ENCODE data around the gene HADHB.
"Not testable (repeated sequence)": the region's sequence is repeated elsewhere in the genome, so short reads cannot be mapped to it uniquely, and the experiment has no call there.

HADHB gene

DNA sequence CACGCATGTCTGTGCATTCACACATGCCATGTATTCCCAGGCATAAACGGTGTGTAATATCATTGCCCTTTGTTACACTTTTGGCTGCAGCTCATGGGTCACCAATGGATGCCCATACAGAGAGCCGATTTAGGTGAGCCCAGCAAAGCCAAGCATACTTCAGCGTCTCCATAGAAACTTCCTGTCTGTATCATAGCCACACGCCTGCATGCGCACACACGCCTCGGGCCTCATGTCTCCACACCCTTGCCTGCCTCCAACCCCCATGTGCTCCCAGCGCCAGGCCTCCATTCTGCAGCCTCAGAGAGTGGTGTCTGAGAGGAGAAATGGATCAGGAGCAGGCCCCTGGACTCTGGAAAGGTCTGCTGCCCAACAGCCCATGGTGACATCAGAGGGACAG is 67.7 kb downstream of the HADHB start:
- Histone ChIP-seq H3K4me3 (ENCODE audit: insufficient read length, low read depth) (no peak overlapping the region), H3K9me3 (ENCODE audit: insufficient read depth, low read length) (no peaks in the 10 kb centered on the region), H3K4me1 (ENCODE audit: insufficient read depth, insufficient read length) (no peaks in the 10 kb centered on the region), H3K27me3 (ENCODE audit: insufficient read depth, insufficient read length) (no peaks in the 10 kb centered on the region), H3K36me3 (ENCODE audit: insufficient read depth, insufficient read length, low read length) (no peaks in the 10 kb centered on the region), H3K9ac (ENCODE audit: insufficient read length, low read depth) (no peak overlapping the region)
- TF ChIP-seq ZNF274 (IDR thresholded peaks at IDR 0.05; ENCODE audit: low read depth, low read length) (no peak), YY1 (IDR thresholded peaks at IDR 0.05; ENCODE audit: insufficient read depth, insufficient read length) (no peak), SUZ12 (IDR thresholded peaks at IDR 0.05; ENCODE audit: extremely low read depth, insufficient read depth, insufficient read length) (no peak)
- DNase-seq (ENCODE audit: low read depth, low spot score), result no peak

DNA sequence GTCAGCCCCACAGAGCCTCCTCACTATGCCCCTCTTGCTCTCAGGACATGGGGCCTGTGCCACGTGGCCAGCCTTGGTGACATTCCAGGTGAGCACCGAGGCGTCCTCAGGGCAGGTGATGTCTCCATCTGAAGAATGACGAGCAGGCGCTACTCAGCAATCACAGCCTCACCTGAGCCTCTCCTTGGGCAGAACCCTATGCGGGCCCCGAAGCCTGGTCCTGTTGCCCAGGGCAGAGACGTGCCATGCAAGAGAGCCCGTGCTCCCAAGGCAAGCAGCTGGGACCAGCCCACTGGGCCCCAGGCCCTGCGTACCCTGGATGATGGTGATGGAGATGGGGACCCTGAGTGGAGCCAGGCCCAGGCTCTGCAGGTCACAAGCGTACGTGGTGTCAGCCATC is 68.7 kb downstream of the HADHB start:
- H3K4me3 ChIP-seq (ENCODE audit: insufficient read length, low read depth), result no peak overlapping the region
- no peaks in the 10 kb centered on the region for H3K27me3 ChIP-seq (ENCODE audit: insufficient read depth, insufficient read length)
- H3K9me3 ChIP-seq (ENCODE audit: insufficient read depth, low read length), result no peaks in the 10 kb centered on the region
- no peak for DNase-seq (ENCODE audit: low read depth, low spot score)
- no peaks in the 10 kb centered on the region for H3K4me1 ChIP-seq (ENCODE audit: insufficient read depth, insufficient read length)
- H3K36me3 ChIP-seq (ENCODE audit: insufficient read depth, insufficient read length, low read length), result no peaks in the 10 kb centered on the region
- H3K9ac ChIP-seq (ENCODE audit: insufficient read length, low read depth), result no peak overlapping the region
- TF ChIP-seq YY1 (IDR thresholded peaks at IDR 0.05; ENCODE audit: insufficient read depth, insufficient read length), result no peak
- no peak for TF ChIP-seq ZNF274 (IDR thresholded peaks at IDR 0.05; ENCODE audit: low read depth, low read length)
- TF ChIP-seq SUZ12 (IDR thresholded peaks at IDR 0.05; ENCODE audit: extremely low read depth, insufficient read depth, insufficient read length), result no peak

GRCh38 chr2:26314243-26314642 is 69.5 kb downstream of the HADHB start:
- Histone ChIP-seq H3K4me3 (ENCODE audit: insufficient read length, low read depth) (no peak overlapping the region), H3K27me3 (ENCODE audit: insufficient read depth, insufficient read length) (no peaks in the 10 kb centered on the region), H3K4me1 (ENCODE audit: insufficient read depth, insufficient read length) (no peaks in the 10 kb centered on the region), H3K36me3 (ENCODE audit: insufficient read depth, insufficient read length, low read length) (no peaks in the 10 kb centered on the region), H3K9me3 (ENCODE audit: insufficient read depth, low read length) (no peaks in the 10 kb centered on the region), H3K9ac (ENCODE audit: insufficient read length, low read depth) (no peak overlapping the region)
- DNase-seq (ENCODE audit: low read depth, low spot score), result no peak
- TF ChIP-seq YY1 (IDR thresholded peaks at IDR 0.05; ENCODE audit: insufficient read depth, insufficient read length) (no peak), SUZ12 (IDR thresholded peaks at IDR 0.05; ENCODE audit: extremely low read depth, insufficient read depth, insufficient read length) (no peak), ZNF274 (IDR thresholded peaks at IDR 0.05; ENCODE audit: low read depth, low read length) (no peak)

DNA sequence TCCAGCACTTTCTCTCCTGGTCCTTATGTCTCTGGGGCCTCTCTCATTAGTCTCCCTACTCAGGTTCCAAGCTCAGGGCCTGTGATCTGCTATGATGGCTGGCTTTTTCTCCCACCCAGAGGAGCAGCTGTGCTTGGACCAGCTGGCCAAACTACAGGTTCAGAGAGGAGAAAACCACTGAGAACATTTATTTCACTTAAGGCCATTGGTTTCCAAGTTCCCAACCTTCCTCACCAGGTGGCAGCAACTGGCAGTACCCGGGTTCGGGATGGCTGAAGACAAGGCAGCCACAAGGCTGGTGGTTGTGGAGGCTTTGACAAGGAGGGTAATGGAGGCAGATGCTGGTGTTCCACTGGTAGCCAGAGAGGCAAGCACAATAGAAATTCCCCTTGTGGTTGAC is 71.3 kb downstream of the HADHB start:
- no peaks in the 10 kb centered on the region for H3K4me1 ChIP-seq (ENCODE audit: insufficient read depth, insufficient read length)
- no peak overlapping the region for H3K9ac ChIP-seq (ENCODE audit: insufficient read length, low read depth)
- DNase-seq (ENCODE audit: low read depth, low spot score), result no peak
- H3K4me3 ChIP-seq (ENCODE audit: insufficient read length, low read depth), result no peak overlapping the region
- H3K36me3 ChIP-seq (ENCODE audit: insufficient read depth, insufficient read length, low read length), result no peaks in the 10 kb centered on the region
- no peaks in the 10 kb centered on the region for H3K27me3 ChIP-seq (ENCODE audit: insufficient read depth, insufficient read length)
- no peaks in the 10 kb centered on the region for H3K9me3 ChIP-seq (ENCODE audit: insufficient read depth, low read length)
- no peak for TF ChIP-seq SUZ12 (IDR thresholded peaks at IDR 0.05; ENCODE audit: extremely low read depth, insufficient read depth, insufficient read length)
- no peak for TF ChIP-seq YY1 (IDR thresholded peaks at IDR 0.05; ENCODE audit: insufficient read depth, insufficient read length)
- TF ChIP-seq ZNF274 (IDR thresholded peaks at IDR 0.05; ENCODE audit: low read depth, low read length), result no peak

- no peaks in the 10 kb centered on the region for H3K9me3 ChIP-seq (ENCODE audit: insufficient read depth, low read length)
- no peak overlapping the region for H3K9ac ChIP-seq (ENCODE audit: insufficient read length, low read depth)
- no peaks in the 10 kb centered on the region for H3K27me3 ChIP-seq (ENCODE audit: insufficient read depth, insufficient read length)
- DNase-seq (ENCODE audit: low read depth, low spot score), result no peak
- TF ChIP-seq SUZ12 (IDR thresholded peaks at IDR 0.05; ENCODE audit: extremely low read depth, insufficient read depth, insufficient read length), result no peak
- no peak for TF ChIP-seq YY1 (IDR thresholded peaks at IDR 0.05; ENCODE audit: insufficient read depth, insufficient read length)
- no peak overlapping the region for H3K4me3 ChIP-seq (ENCODE audit: insufficient read length, low read depth)
- no peaks in the 10 kb centered on the region for H3K36me3 ChIP-seq (ENCODE audit: insufficient read depth, insufficient read length, low read length)
- H3K4me1 ChIP-seq (ENCODE audit: insufficient read depth, insufficient read length), result no peaks in the 10 kb centered on the region
Measured at GRCh38 chr2:26316845-26317244, 72.1 kb downstream of the HADHB start.

DNA sequence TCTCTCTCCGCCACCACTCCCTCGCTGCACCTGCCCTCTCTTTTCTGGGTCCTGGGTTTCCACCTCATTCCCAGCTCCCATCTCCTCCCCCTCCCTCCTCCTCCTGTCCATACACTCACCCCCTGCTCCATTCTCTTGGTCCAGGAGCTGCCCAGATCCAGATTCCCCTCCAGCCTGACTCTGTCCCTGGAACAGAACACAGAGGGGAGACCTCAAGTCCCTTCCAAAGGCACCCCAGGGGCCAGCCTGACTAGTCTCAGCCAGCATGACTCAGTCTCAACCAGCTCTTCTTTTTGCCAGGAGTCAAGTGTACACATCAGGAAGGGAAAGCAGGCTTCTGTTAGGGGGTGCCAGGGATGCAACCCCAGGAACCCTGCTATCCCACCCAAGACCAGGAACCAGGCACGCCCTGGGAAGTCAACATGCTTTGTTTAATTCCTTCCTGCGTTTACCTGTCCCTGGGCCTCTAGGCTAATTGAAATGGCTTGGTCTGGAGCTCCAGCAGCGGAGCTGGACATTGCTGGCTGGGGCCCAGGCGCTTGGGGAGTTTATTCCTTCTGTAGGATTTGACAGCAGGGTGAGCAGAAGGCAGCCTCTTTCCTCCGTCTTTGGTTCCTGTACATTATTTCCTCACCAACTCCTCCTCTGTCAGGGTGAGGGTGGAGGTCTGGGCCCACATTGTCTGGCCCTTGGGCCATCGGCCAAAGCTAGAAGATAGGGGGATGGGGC is 72.8 kb downstream of the HADHB start:
- H3K4me1 ChIP-seq (ENCODE audit: insufficient read depth, insufficient read length), result no peaks in the 10 kb centered on the region
- no peak overlapping the region for H3K4me3 ChIP-seq (ENCODE audit: insufficient read length, low read depth)
- no peak for DNase-seq (ENCODE audit: low read depth, low spot score)
- H3K36me3 ChIP-seq (ENCODE audit: insufficient read depth, insufficient read length, low read length), result no peaks in the 10 kb centered on the region
- H3K9me3 ChIP-seq (ENCODE audit: insufficient read depth, low read length), result no peaks in the 10 kb centered on the region
- TF ChIP-seq SUZ12 (IDR thresholded peaks at IDR 0.05; ENCODE audit: extremely low read depth, insufficient read depth, insufficient read length) (no peak), YY1 (IDR thresholded peaks at IDR 0.05; ENCODE audit: insufficient read depth, insufficient read length) (no peak), ZNF274 (IDR thresholded peaks at IDR 0.05; ENCODE audit: low read depth, low read length) (no peak)
- no peaks in the 10 kb centered on the region for H3K27me3 ChIP-seq (ENCODE audit: insufficient read depth, insufficient read length)
- H3K9ac ChIP-seq (ENCODE audit: insufficient read length, low read depth), result no peak overlapping the region

DNA sequence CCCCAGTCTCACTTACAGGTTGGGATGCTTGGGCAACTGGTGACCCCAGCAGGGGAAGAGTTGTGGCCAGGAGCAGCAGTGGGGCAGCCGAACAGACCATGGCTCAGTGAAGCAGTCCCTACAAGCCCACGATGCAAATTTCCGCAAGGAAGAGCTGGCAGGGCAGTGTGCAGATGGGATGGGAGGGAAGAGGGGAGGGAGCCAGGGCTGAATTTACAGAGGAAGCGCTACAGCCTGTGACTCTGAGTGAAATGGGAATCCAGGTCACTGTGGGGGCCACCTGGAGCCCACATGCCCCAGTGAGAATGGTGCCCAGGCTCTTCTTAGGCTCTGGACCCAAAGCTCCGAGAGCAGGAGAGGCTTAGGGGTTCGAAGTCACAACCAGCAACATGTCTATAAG is 74.2 kb downstream of the HADHB start:
- TF ChIP-seq SUZ12 (IDR thresholded peaks at IDR 0.05; ENCODE audit: extremely low read depth, insufficient read depth, insufficient read length), result no peak
- no peak for TF ChIP-seq YY1 (IDR thresholded peaks at IDR 0.05; ENCODE audit: insufficient read depth, insufficient read length)
- TF ChIP-seq ZNF274 (IDR thresholded peaks at IDR 0.05; ENCODE audit: low read depth, low read length), result no peak
- Histone ChIP-seq H3K36me3 (ENCODE audit: insufficient read depth, insufficient read length, low read length) (no peaks in the 10 kb centered on the region), H3K9me3 (ENCODE audit: insufficient read depth, low read length) (no peaks in the 10 kb centered on the region), H3K4me1 (ENCODE audit: insufficient read depth, insufficient read length) (no peaks in the 10 kb centered on the region), H3K9ac (ENCODE audit: insufficient read length, low read depth) (no peak overlapping the region), H3K27me3 (ENCODE audit: insufficient read depth, insufficient read length) (no peaks in the 10 kb centered on the region), H3K4me3 (ENCODE audit: insufficient read length, low read depth) (no peak overlapping the region)
- DNase-seq (ENCODE audit: low read depth, low spot score), result no peak

GRCh38 chr2:26324479-26324878 is 79.7 kb downstream of the HADHB start:
- not testable (repeated sequence) for H3K4me3 ChIP-seq (ENCODE audit: insufficient read length, low read depth)

More at GRCh38 chr2:26324479-26324878, 79.7 kb downstream of the HADHB start:
- DNase-seq (ENCODE audit: low read depth, low spot score); H3K9me3 ChIP-seq (ENCODE audit: insufficient read depth, low read length); H3K36me3 ChIP-seq (ENCODE audit: insufficient read depth, insufficient read length, low read length); H3K4me1 ChIP-seq (ENCODE audit: insufficient read depth, insufficient read length); H3K9ac ChIP-seq (ENCODE audit: insufficient read length, low read depth); H3K27me3 ChIP-seq (ENCODE audit: insufficient read depth, insufficient read length): not testable (repeated sequence)
